ENCODE data around the gene CPT1B. TPM values are rescaled to one million over a fixed set of nuclear protein-coding genes. Genes with fewer than 3 reads are reported as not detected.

CPT1B gene
- total RNA-seq, 1 donor from 2014 or later: 81.2 TPM

- no peak for TF ChIP-seq CTCF (conservative IDR thresholded peaks at IDR 0.05)
- H3K27ac Mint-ChIP-seq (ENCODE audit: unreplicated experiment): no peak within 1 kb of the TSS
- H3K4me1 Mint-ChIP-seq: peaks cover 29% of the 10 kb centered on the region
- H3K36me3 Mint-ChIP-seq (ENCODE audit: low read depth): peaks cover 3% of the 10 kb centered on the region
- peak within 1 kb of the TSS; percentile 85 for H3K4me3 Mint-ChIP-seq
- H3K9me3 Mint-ChIP-seq: no peaks in the 10 kb centered on the region
- H3K27me3 Mint-ChIP-seq (ENCODE audit: low read depth): peaks cover 76% of the 10 kb centered on the region
- DNase-seq (ENCODE audit: low read depth, low spot score): no peak
These were observed 48.2 kb downstream of the CPT1B start, which contains the start of gene TYMP for GRCh38 chr22:50529897-50530579. TYMP (minus strand) TSS chr22:50530012; CDS start chr22:50529709, 303 bp downstream.

GRCh38 chr22:50529416-50529896, 48.8 kb downstream of the CPT1B start:
- Mint-ChIP-seq H3K4me3 (peak overlapping the region; percentile 31), H3K9me3 (no peaks in the 10 kb centered on the region), H3K36me3 (ENCODE audit: low read depth) (peaks cover 6% of the 10 kb centered on the region), H3K4me1 (peaks cover 31% of the 10 kb centered on the region), H3K27ac (ENCODE audit: unreplicated experiment) (no peak overlapping the region), H3K27me3 (ENCODE audit: low read depth) (peaks cover 78% of the 10 kb centered on the region)
- no peak for TF ChIP-seq CTCF (conservative IDR thresholded peaks at IDR 0.05)
- no peak for DNase-seq (ENCODE audit: low read depth, low spot score)

DNA sequence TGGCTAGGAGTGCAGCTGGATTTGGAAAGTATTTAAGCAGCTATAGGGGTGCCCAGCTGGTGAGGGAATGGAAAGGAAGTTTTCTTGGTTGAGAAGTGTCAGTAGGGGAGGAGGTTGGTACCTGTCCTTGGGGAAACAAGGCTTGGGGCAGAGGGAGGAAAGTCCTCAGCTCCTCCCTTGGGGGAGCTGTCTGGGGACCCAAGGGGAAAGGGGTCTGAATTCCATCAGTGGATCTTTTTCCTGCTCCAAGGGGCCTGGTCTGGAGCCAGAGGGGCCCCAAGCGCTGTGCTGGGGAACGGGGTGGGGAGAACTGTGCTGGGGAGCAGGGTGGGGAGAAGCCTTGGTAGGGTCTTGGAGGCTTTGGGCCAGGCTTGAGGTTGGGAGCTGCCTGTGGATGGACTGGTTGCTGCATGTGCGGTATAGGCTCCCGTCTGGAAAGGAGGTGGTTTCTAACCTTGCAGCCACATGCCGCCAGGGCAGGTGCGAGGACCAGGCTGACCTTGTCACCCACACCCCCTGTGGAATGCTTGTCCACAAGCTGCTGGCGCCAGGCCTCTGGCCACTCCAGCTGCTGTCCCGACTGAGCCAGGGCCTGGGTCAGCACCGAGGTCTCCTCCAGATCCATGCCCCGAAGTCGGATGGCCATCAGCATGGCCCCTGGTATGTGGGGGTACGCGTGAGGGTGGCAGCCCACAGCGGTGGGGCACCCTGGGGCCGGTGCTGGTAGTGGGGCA, 49.4 kb downstream of the CPT1B start:
- Mint-ChIP-seq H3K4me1 (peaks cover 27% of the 10 kb centered on the region), H3K9me3 (no peaks in the 10 kb centered on the region), H3K4me3 (peak overlapping the region; percentile 85), H3K27me3 (ENCODE audit: low read depth) (peaks cover 72% of the 10 kb centered on the region), H3K36me3 (ENCODE audit: low read depth) (peaks cover 6% of the 10 kb centered on the region), H3K27ac (ENCODE audit: unreplicated experiment) (no peak overlapping the region)
- DNase-seq (ENCODE audit: low read depth, low spot score): no peak
- no peak for TF ChIP-seq CTCF (conservative IDR thresholded peaks at IDR 0.05)

- Mint-ChIP-seq H3K27ac (ENCODE audit: unreplicated experiment) (no peak overlapping the region), H3K27me3 (ENCODE audit: low read depth) (peaks cover 65% of the 10 kb centered on the region), H3K4me3 (peak overlapping the region; percentile 85), H3K4me1 (peaks cover 23% of the 10 kb centered on the region), H3K9me3 (no peaks in the 10 kb centered on the region), H3K36me3 (ENCODE audit: low read depth) (peaks cover 6% of the 10 kb centered on the region)
- no peak for DNase-seq (ENCODE audit: low read depth, low spot score)
- TF ChIP-seq CTCF (conservative IDR thresholded peaks at IDR 0.05): no peak
These were observed 50.1 kb downstream of the CPT1B start for GRCh38 chr22:50527921-50528681.
